IPS-18c (cell line): ENCODE measurements around the gene NAA38.
A peak's percentile ranks its signal among the peaks of the same experiment; 100 is the strongest.

Experiments used
- H3K4me3 ChIP-seq: 2 replicates; pipeline ENCODE4 v1.7.0; 2013; ENCODE audit warnings: low read depth, mild to moderate bottlenecking, low read length, moderate library complexity; ENCODE audit not compliant: insufficient read depth
- H3K9me3 ChIP-seq: one replicate; pipeline ENCODE4 v1.6.1; 2013; ENCODE audit warnings: mild to moderate bottlenecking, low read length, moderate library complexity; ENCODE audit not compliant: control insufficient read depth, insufficient read depth

NAA38 gene

DNA sequence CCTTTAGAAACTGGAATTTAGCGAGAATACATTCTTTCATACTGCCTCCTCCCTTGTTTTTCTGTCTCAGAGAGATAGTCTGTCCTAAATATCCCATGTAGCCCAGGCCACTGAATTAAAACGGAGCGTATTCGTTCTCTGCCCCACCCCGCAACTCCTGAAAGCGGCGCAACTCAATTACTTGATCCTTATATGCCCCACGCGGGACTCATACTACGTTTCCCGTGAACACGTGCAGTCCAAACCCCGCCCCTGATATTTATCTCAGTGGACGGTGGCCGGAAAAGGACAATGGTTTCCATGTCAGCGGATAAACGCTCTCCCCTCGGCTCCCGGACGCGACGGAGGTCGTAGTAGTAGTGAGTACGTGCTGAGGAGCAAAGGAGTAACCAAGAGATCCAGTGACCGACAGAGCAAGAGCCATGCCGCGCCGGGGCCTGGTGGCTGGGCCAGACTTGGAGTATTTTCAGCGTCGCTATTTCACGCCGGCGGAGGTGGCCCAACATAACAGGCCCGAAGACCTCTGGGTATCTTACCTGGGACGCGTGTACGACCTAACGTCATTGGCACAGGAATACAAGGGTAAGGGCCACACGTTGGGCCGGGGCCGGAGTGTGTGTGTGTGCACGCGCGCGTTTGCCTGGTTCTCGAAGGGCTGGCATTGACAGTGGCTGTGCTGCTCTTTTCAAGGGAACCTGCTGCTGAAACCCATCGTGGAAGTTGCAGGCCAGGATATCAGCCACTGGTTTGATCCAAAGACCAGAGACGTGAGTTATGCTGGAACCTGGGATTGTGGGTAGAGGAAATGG, 558 bp upstream of the NAA38 start, which contains the start of gene CYB5D1:
Gene CYB5D1 (plus strand): TSS at position 291 of the 809 bp plus-strand sequence. CDS start 132 bp downstream, at position 423.
- peak within 1 kb of the TSS; percentile 79 for H3K4me3 ChIP-seq

DNA sequence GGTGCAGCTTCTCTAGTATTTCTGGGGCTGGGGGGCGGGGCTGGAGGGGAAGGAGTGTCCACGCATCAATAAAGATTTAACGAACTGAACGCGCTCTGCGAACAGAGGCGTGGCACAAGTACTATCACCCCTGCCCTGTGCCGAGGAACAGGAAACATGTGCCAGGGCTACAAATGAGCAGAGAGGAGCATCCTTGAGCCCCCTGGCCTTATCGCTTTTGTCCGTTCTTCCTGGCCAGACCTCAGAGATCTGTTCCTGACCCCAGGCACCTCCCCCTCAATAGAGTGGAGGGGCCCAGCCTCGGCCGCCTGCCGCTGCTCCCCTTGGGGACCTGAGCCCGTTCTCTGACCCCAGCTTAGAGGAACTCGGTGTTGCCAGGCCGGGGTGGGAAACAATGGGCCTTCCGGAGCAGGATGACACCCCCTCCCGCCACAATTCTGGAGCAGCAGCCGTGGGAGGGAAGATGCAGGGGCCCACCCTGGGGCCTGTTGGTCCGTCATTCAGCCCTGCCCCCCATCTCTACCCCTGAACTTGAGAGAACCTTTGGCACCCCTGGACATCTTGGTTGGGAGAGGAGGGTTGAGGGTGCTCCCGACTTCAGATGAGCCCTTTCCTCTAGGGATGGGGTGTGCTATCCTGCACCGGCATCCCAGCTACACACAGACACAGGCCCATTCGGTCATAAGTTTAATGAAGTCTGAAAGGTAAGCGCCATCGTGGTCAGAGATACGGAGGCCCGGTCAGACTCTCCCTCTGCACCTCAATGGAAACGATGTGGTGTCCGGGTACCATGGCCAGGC, 1.1 kb downstream of the NAA38 start:
- Histone ChIP-seq H3K4me3 (peak overlapping the region; percentile 79), H3K9me3 (peaks cover 3% of the 10 kb centered on the region)

More for the DNA sequence above, 558 bp upstream of the NAA38 start, which contains the start of gene CYB5D1:
- H3K9me3 ChIP-seq, result peaks cover 3% of the 10 kb centered on the region

DNA sequence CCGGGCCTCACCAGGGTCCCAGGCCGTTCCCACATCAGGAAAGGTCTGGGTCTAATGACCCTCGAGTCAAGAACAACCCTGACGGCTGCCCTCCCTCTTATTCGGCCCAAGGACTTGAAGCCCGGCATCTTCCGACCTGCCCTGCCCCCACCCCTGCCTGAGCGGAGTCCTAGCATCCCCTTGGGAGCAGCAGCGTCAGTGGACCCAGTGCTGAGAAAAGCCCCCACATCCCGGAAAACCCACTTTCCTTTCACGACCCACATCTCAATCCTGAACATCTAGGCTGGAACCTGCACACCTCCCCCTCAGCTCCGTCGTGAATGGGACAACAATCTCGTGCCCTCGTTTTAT, 1.7 kb downstream of the NAA38 start:
- peak overlapping the region; percentile 79 for H3K4me3 ChIP-seq
- H3K9me3 ChIP-seq, result peaks cover 3% of the 10 kb centered on the region

GRCh38 chr17:7854851-7855659, 2.3 kb downstream of the NAA38 start, which contains the start of gene TMEM88:
TSS of gene TMEM88 (plus strand) at chr17:7855066. CDS start at chr17:7855075, 9 bp downstream.
- H3K9me3 ChIP-seq, result peaks cover 3% of the 10 kb centered on the region
- peak within 1 kb of the TSS; percentile 79 for H3K4me3 ChIP-seq

DNA sequence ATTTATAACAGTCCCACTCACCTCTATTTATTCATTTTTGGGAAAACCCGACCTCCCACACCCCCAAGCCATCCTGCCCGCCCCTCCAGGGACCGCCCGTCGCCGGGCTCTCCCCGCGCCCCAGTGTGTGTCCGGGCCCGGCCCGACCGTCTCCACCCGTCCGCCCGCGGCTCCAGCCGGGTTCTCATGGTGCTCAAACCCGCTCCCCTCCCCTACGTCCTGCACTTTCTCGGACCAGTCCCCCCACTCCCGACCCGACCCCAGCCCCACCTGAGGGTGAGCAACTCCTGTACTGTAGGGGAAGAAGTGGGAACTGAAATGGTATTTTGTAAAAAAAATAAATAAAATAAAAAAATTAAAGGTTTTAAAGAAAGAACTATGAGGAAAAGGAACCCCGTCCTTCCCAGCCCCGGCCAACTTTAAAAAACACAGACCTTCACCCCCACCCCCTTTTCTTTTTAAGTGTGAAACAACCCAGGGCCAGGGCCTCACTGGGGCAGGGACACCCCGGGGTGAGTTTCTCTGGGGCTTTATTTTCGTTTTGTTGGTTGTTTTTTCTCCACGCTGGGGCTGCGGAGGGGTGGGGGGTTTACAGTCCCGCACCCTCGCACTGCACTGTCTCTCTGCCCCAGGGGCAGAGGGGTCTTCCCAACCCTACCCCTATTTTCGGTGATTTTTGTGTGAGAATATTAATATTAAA, 3.1 kb downstream of the NAA38 start:
- Histone ChIP-seq H3K9me3 (peaks cover 3% of the 10 kb centered on the region), H3K4me3 (peak overlapping the region; percentile 79; the same call in 1 of the 2 replicates)

DNA sequence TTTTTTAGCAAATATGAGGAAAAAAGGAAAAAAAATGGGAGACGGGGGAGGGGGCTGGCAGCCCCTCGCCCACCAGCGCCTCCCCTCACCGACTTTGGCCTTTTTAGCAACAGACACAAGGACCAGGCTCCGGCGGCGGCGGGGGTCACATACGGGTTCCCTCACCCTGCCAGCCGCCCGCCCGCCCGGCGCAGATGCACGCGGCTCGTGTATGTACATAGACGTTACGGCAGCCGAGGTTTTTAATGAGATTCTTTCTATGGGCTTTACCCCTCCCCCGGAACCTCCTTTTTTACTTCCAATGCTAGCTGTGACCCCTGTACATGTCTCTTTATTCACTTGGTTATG, 3.7 kb downstream of the NAA38 start:
- H3K4me3 ChIP-seq, result no peak overlapping the region; the same call in 1 of the 2 replicates
- H3K9me3 ChIP-seq, result peaks cover 3% of the 10 kb centered on the region

GRCh38 chr17:7852919-7853690, 4.3 kb downstream of the NAA38 start:
- Histone ChIP-seq H3K9me3 (peaks cover 3% of the 10 kb centered on the region), H3K4me3 (peak overlapping the region; percentile 28; the same call in 1 of the 2 replicates)

GRCh38 chr17:7852262-7852670, 5.1 kb downstream of the NAA38 start:
- peaks cover 3% of the 10 kb centered on the region for H3K9me3 ChIP-seq
- H3K4me3 ChIP-seq, result no peak overlapping the region

- peak overlapping the region; percentile 58 for H3K4me3 ChIP-seq
These were observed 5.7 kb downstream of the NAA38 start for GRCh38 chr17:7851438-7852261.

DNA sequence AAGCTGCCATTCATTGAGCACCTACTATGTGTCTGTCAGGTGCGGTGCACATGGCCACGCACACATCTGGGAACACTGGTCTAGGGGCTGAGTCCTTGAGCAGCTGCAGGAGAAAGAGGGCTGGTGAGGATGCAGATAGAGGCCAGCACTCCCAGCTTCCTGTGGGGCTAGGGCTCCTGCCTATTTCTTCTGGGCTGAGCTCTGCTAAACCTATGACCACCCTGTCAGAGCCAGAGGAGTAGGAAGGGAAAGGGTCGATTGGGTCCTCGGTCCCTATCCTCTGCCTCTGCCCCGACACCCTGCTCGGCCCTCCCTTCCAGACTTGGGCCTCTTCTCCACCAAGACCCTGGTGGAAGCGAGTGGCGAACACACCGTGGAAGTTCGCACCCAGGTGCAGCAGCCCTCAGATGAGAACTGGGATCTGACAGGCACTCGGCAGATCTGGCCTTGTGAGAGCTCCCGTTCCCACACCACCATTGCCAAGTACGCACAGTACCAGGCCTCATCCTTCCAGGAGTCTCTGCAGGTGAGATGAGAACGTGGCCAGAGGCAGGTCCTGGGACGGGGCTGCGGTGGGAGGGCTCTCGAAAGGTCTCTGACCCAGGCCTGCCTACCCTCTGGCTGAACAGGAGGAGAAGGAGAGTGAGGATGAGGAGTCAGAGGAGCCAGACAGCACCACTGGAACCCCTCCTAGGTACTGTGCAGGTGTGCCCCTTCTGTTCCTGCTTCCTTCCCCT, 6.5 kb downstream of the NAA38 start:
- peak overlapping the region; percentile 58 for H3K4me3 ChIP-seq
- H3K9me3 ChIP-seq, result peaks cover 3% of the 10 kb centered on the region

More at GRCh38 chr17:7851438-7852261, 5.7 kb downstream of the NAA38 start:
- peaks cover 3% of the 10 kb centered on the region for H3K9me3 ChIP-seq

DNA sequence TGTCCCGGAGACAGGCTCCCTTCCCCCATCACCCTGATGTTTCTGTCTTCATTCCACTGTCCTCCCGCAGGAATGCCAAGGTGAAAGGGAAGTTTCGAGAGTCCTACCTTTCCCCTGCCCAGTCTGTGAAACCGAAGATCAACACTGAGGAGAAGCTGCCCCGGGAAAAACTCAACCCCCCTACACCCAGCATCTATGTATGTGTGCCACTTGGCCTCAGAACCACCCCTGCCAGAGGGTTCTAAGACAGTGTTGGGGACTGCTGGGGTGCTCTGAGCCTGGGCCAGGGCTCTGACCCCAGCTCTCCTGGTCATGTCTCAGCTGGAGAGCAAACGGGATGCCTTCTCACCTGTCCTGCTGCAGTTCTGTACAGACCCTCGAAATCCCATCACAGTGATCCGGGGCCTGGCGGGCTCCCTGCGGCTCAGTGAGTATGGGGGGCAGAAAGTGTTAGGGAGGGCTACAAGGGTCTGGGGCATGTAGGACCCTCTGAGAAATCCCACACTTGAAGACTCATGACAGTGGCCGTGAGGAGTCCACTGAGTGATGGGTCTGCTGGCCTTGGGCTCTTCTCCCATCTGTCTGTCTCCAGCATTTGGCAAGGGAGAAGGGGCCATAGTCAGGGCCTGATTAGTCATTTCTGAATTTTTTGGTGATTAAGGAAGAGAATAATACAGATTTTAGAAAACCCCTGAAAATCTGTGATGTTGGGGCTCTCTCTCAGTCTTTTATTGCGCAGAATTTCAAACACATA, 7.4 kb downstream of the NAA38 start:
- no peak overlapping the region for H3K4me3 ChIP-seq

DNA sequence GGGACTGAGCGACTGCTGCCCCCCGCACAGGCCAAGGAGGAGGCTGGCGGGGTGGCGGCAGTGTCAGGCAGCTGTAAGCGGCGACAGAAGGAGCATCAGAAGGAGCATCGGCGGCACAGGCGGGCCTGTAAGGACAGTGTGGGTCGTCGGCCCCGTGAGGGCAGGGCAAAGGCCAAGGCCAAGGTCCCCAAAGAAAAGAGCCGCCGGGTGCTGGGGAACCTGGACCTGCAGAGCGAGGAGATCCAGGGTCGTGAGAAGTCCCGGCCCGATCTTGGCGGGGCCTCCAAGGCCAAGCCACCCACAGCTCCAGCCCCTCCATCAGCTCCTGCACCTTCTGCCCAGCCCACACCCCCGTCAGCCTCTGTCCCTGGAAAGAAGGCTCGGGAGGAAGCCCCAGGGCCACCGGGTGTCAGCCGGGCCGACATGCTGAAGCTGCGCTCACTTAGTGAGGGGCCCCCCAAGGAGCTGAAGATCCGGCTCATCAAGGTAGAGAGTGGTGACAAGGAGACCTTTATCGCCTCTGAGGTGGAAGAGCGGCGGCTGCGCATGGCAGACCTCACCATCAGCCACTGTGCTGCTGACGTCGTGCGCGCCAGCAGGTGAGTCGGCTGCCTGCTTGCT, 8.1 kb downstream of the NAA38 start:
- no peak overlapping the region for H3K4me3 ChIP-seq

More for the DNA sequence above, 7.4 kb downstream of the NAA38 start:
- H3K9me3 ChIP-seq, result peaks cover 3% of the 10 kb centered on the region

DNA sequence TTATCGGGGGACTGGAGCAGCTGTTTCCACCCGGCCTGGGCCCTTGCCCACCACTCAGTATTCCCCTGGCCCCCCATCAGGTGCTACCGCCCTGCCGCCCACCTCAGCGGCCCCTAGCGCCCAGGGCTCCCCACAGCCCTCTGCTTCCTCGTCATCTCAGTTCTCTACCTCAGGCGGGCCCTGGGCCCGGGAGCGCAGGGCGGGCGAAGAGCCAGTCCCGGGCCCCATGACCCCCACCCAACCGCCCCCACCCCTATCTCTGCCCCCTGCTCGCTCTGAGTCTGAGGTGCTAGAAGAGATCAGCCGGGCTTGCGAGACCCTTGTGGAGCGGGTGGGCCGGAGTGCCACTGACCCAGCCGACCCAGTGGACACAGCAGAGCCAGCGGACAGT, 8.6 kb downstream of the NAA38 start:
- Histone ChIP-seq H3K4me3 (no peak overlapping the region), H3K9me3 (peaks cover 3% of the 10 kb centered on the region)

More for the DNA sequence above, 8.1 kb downstream of the NAA38 start:
- peaks cover 3% of the 10 kb centered on the region for H3K9me3 ChIP-seq

DNA sequence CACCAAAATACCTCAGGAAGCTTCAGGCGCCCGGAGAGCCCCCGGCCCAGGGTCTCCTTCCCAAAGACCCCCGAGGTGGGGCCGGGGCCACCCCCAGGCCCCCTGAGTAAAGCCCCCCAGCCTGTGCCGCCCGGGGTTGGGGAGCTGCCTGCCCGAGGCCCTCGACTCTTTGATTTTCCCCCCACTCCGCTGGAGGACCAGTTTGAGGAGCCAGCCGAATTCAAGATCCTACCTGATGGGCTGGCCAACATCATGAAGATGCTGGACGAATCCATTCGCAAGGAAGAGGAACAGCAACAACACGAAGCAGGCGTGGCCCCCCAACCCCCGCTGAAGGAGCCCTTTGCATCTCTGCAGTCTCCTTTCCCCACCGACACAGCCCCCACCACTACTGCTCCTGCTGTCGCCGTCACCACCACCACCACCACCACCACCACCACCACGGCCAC, 9.2 kb downstream of the NAA38 start:
- peaks cover 3% of the 10 kb centered on the region for H3K9me3 ChIP-seq

More for the DNA sequence above, 9.2 kb downstream of the NAA38 start:
- H3K4me3 ChIP-seq, result no peak overlapping the region
